Keratinocyte (primary cell): Measurements from ENCODE around the gene POU4F3. TPM values are rescaled to one million over a fixed set of nuclear protein-coding genes. Genes with fewer than 3 reads are reported as not detected.
"Not testable (repeated sequence)": the region's sequence is repeated elsewhere in the genome, so short reads cannot be mapped to it uniquely, and the experiment has no call there.

ENCODE experiments used
- DNase-seq: peaks from one replicate; pipeline ENCODE4 v3.0.0-alpha.2; 2011; ENCODE audit warnings: low read depth, missing footprints, low spot score
- FAIRE-seq: peaks from 2 replicates; lab custom pipeline; 2011; peaks lifted over from hg19 to GRCh38; lab: Jason Lieb, UNC
- H2AFZ ChIP-seq: 2 replicates; pipeline ENCODE4 v1.6.0; 2012; ENCODE audit warnings: low read length, control low read depth, inconsistent platforms; ENCODE audit not compliant: control insufficient read depth
- H3K27ac ChIP-seq: 2 replicates; pipeline ENCODE4 v1.5.1; 2011; ENCODE audit warnings: low read length; ENCODE audit not compliant: control insufficient read depth, insufficient read depth
- H3K27me3 ChIP-seq: 3 replicates; pipeline ENCODE4 v1.6.0; 2011; ENCODE audit warnings: low read length; ENCODE audit not compliant: control insufficient read depth, insufficient read depth; ENCODE audit errors: extremely low read depth
- H3K36me3 ChIP-seq, 2 experiments: 2 replicates in 1 of 2; 3 replicates in 1 of 2; pipeline ENCODE4 v1.5.1; 2011; ENCODE audit warnings: low read length in 2 of 2, mild to moderate bottlenecking in 1 of 2; ENCODE audit not compliant: control insufficient read depth in 2 of 2, insufficient read depth in 2 of 2; ENCODE audit errors: extremely low read depth in 1 of 2
- H3K4me1 ChIP-seq: 3 replicates; pipeline ENCODE4 v1.5.1; 2011; ENCODE audit warnings: low read length; ENCODE audit not compliant: control insufficient read depth, insufficient read depth; ENCODE audit errors: extremely low read depth
- H3K4me2 ChIP-seq: 3 replicates; pipeline ENCODE4 v1.6.0; 2011; ENCODE audit warnings: low read depth, low read length; ENCODE audit not compliant: control insufficient read depth, insufficient read depth; ENCODE audit errors: extremely low read depth
- H3K4me3 ChIP-seq, 3 experiments: fragments of 200-600 bp in 1 of 3; sonication (generic) in 1 of 3; 2 replicates in 2 of 3; 3 replicates in 1 of 3; pipeline ENCODE4 v1.5.1; 2011 to 2016; ENCODE audit warnings: low read length in 3 of 3, mild to moderate bottlenecking in 3 of 3, control low read depth in 2 of 3, inconsistent platforms in 1 of 3, low read depth in 1 of 3, mixed read lengths in 1 of 3, mixed run types in 1 of 3, moderate library complexity in 1 of 3; ENCODE audit not compliant: control insufficient read depth in 2 of 3, insufficient read depth in 2 of 3; ENCODE audit errors: extremely low read depth in 1 of 3
- H3K79me2 ChIP-seq: 2 replicates; pipeline ENCODE4 v1.6.0; 2012; ENCODE audit warnings: low read length; ENCODE audit not compliant: control insufficient read depth, insufficient read depth
- H3K9ac ChIP-seq: 3 replicates; pipeline ENCODE4 v1.6.0; 2011; ENCODE audit warnings: low read length; ENCODE audit not compliant: control insufficient read depth, insufficient read depth; ENCODE audit errors: extremely low read depth
- H3K9me1 ChIP-seq: 3 replicates; pipeline ENCODE4 v1.6.0; 2011; ENCODE audit warnings: low read length; ENCODE audit not compliant: control insufficient read depth, insufficient read depth; ENCODE audit errors: extremely low read depth
- H3K9me3 ChIP-seq: 2 replicates; pipeline ENCODE4 v1.5.1; 2012; ENCODE audit warnings: low read depth, low read length; ENCODE audit not compliant: control insufficient read depth
- H4K20me1 ChIP-seq: 3 replicates; pipeline ENCODE4 v1.6.0; 2011; ENCODE audit warnings: low read length; ENCODE audit not compliant: control insufficient read depth, insufficient read depth; ENCODE audit errors: extremely low read depth
- EZH2 ChIP-seq: IDR thresholded peaks from one replicate; pipeline ENCODE4 v1.6.1; 2012; ENCODE audit warnings: inconsistent platforms, mild to moderate bottlenecking, low read length, moderate library complexity
- dilution Hi-C: fragments of 300-500 bp; cut with MboI; formaldehyde crosslinking; loops from one replicate; pipeline ENCODE4 v1.7.0; 2020; ENCODE audit warnings: low sequenced_read_pairs; ENCODE audit not compliant: extremely low pct_ligation_motif_present
- polyA plus RNA-seq, 5 experiments: library from polyadenylated mRNA; depleted of rRNA in 3 of 5; stranded (reverse) in 3 of 5; stranded (forward) in 1 of 5; unstranded in 1 of 5; fragments of >200 nt; gene quantifications; 1 replicate in 1 of 5; 2 replicates in 3 of 5; 3 replicates in 1 of 5; pipeline versions ENCODE4 v1.2.1 to v1.2.3, GENCODE V29; 2011 to 2012; ENCODE audit warnings: missing spikeins in 2 of 5, low read depth in 1 of 5, low replicate concordance in 1 of 5
- TF ChIP-seq, protein P1 (sequence below), 3 experiments: IDR thresholded peaks in 1 of 3; conservative IDR thresholded peaks in 1 of 3; optimal IDR thresholded peaks in 1 of 3; 2 replicates in 2 of 3; 3 replicates in 1 of 3; pipeline versions ENCODE3 to v1.5.1; 2011; ENCODE audit warnings: low read length in 3 of 3, mild to moderate bottlenecking in 3 of 3, moderate library complexity in 2 of 3, control low read depth in 1 of 3, inconsistent platforms in 1 of 3; ENCODE audit not compliant: insufficient read depth in 2 of 3; ENCODE audit errors: extremely low read depth in 1 of 3

POU4F3 gene
- polyA plus RNA-seq, 1 donor (not counting 4 experiments of a cell fraction or from before 2014, with no cell fraction given) = 0.04 TPM

DNA sequence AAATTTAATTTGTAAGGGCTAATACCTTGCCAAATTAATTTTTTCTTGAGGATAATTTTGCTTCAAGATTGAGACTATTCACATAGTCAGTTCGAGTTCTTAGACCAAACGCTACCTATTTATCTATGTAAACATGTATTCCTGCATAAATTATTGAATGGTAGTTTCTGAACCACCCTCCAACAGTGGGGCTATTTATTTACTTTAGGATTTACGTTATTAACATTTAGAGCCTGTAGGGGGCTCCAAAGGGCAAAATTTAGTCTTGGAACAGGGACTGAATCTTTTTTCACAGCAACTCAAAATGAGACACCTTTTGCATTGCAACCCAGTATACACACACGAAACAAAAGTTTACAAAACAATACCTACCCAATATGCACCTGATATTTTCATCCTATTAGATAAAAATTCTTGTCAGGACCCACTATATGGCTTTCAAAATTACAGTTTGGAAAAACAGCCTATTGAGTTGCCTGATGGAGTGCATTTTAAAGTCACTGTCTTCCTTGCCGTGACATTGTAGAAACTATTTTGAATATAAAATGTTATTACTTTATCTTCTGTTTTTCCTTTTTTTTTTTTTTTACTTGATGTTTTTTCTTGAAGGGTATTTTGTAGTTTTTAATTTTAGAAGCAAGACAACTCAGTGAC, 47.1 kb upstream of the POU4F3 start:
- H3K79me2 ChIP-seq = no peaks in the 10 kb centered on the region
- H3K4me3 ChIP-seq = no peak overlapping the region
- no peak overlapping the region for H3K9ac ChIP-seq
- DNase-seq (no peak), FAIRE-seq (peak; percentile 34)
- TF ChIP-seq, protein P1, sequence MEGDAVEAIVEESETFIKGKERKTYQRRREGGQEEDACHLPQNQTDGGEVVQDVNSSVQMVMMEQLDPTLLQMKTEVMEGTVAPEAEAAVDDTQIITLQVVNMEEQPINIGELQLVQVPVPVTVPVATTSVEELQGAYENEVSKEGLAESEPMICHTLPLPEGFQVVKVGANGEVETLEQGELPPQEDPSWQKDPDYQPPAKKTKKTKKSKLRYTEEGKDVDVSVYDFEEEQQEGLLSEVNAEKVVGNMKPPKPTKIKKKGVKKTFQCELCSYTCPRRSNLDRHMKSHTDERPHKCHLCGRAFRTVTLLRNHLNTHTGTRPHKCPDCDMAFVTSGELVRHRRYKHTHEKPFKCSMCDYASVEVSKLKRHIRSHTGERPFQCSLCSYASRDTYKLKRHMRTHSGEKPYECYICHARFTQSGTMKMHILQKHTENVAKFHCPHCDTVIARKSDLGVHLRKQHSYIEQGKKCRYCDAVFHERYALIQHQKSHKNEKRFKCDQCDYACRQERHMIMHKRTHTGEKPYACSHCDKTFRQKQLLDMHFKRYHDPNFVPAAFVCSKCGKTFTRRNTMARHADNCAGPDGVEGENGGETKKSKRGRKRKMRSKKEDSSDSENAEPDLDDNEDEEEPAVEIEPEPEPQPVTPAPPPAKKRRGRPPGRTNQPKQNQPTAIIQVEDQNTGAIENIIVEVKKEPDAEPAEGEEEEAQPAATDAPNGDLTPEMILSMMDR (optimal IDR thresholded peaks at IDR 0.05 in 1 of 3, IDR thresholded peaks at IDR 0.05 in 1 of 3, conservative IDR thresholded peaks at IDR 0.05 in 1 of 3; ENCODE audit: extremely low read depth in 1 of 3, insufficient read depth in 2 of 3, low read length in 3 of 3) = peak in 2 of 3 experiments; percentile 45 to 47
- no peak for TF ChIP-seq EZH2
- H3K36me3 ChIP-seq = peaks cover 0 to 2% of the 10 kb centered on the region in 2 experiments
- no peak overlapping the region for H3K27ac ChIP-seq
- dilution Hi-C loops = no loop called here
- H4K20me1 ChIP-seq = no peaks in the 10 kb centered on the region
- H3K27me3 ChIP-seq = no peaks in the 10 kb centered on the region
- no peak overlapping the region for H2AFZ ChIP-seq
- no peaks in the 10 kb centered on the region for H3K9me1 ChIP-seq
- no peak overlapping the region for H3K4me2 ChIP-seq
- H3K9me3 ChIP-seq = no peaks in the 10 kb centered on the region
- peaks cover 6% of the 10 kb centered on the region for H3K4me1 ChIP-seq

DNA sequence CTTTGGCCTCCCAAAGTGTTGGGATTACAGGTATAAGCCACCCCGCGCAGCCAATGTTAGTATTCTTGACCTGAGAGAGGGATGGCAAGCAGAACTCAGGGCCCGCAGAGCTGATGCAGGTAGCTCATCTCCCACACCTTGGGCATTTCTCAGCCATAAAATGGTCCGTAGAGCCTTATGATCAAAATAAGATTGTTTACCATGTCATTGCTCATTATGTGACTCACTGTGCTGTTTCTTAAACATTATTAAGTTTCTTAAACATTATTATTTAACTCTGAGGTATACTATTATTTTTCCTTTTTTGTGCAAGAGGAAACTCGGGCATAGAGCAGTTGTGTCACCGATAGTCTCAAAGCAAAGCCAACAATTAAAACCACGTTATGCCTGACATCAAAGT, 42.4 kb upstream of the POU4F3 start:
- no peak overlapping the region for H3K9ac ChIP-seq
- dilution Hi-C loops = no loop called here
- H3K27ac ChIP-seq = no peak overlapping the region
- no peaks in the 10 kb centered on the region for H3K36me3 ChIP-seq
- no peaks in the 10 kb centered on the region for H3K9me3 ChIP-seq
- no peak overlapping the region for H3K4me2 ChIP-seq
- H3K4me3 ChIP-seq = no peak overlapping the region
- FAIRE-seq = no peak
- DNase-seq = no peak
- no peaks in the 10 kb centered on the region for H3K79me2 ChIP-seq
- TF ChIP-seq, protein P1 (optimal IDR thresholded peaks at IDR 0.05 in 1 of 3, IDR thresholded peaks at IDR 0.05 in 1 of 3, conservative IDR thresholded peaks at IDR 0.05 in 1 of 3; ENCODE audit: extremely low read depth in 1 of 3, insufficient read depth in 2 of 3, low read length in 3 of 3) = no peak
- no peak for TF ChIP-seq EZH2
- H4K20me1 ChIP-seq = no peaks in the 10 kb centered on the region
- no peak overlapping the region for H2AFZ ChIP-seq
- H3K9me1 ChIP-seq = no peaks in the 10 kb centered on the region
- H3K27me3 ChIP-seq = no peaks in the 10 kb centered on the region
- peaks cover 6% of the 10 kb centered on the region for H3K4me1 ChIP-seq

DNA sequence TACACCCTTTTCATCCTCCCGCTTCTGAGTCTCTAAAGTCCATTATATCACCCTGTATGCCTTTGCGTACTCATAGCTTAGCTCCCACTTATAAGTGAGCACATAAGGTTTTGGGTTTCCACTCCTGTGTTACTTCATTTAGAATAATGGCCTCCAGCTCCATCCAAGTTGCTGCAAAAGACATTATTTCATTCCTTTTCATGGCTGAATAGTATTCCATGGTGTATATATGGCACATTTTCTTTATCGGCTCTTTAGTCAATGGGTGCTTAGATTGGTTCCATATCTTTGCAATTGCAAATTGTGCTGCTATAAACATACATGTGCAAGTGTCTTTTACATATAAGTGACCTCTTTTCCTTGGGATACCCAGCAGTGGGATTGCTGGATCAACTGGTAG, 39.7 kb upstream of the POU4F3 start:
- H3K9me3 ChIP-seq, FAIRE-seq, H3K79me2 ChIP-seq, DNase-seq, H3K27ac ChIP-seq, H3K27me3 ChIP-seq, H4K20me1 ChIP-seq, H3K4me3 ChIP-seq, H3K4me1 ChIP-seq, H3K36me3 ChIP-seq, H3K9me1 ChIP-seq, H2AFZ ChIP-seq, H3K4me2 ChIP-seq, H3K9ac ChIP-seq, dilution Hi-C loops: not testable (repeated sequence)
